Ureter (tissue), 1 donor: Measurements from ENCODE around the gene SPRR3. TPM values are rescaled to one million over a fixed set of nuclear protein-coding genes. Genes with fewer than 3 reads are reported as not detected.
A peak's percentile ranks its signal among the peaks of the same experiment; 100 is the strongest.
"Not testable (repeated sequence)": the region's sequence is repeated elsewhere in the genome, so short reads cannot be mapped to it uniquely, and the experiment has no call there.

Source experiments
- DNase-seq: peaks from one replicate; pipeline ENCODE4 v3.0.0-alpha.2; 2020; ENCODE audit warnings: low spot score
- total RNA-seq: library from RNA; stranded (reverse); gene quantifications from one replicate; pipeline ENCODE4 v1.2.4, GENCODE V29; 2023
- donor health status: DM: yes; HTN: yes; CAD: no.

SPRR3 gene
- total RNA-seq, 1 donor from 2014 or later = 79.0 TPM

DNA sequence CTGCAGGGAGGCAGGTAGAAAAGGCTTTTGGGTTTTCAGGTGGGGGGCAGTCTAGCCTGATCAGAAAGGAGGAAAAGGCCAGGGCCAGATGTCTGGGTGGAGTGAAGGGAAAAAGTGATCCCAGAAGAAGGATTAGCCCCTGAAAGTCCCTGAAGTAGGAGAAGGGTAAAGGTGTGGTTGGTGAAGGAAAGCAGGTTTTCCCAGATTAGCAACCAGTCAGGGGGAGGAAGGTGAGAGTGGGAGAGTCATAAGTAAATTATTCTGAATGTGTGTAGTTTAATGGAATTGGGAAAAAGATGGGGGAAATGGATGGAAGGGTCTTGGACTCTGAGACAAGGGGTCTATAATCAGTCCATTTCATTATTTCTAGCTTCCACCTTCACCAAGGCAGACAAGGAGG, 18.3 kb upstream of the SPRR3 start:
- no peak for DNase-seq

DNA sequence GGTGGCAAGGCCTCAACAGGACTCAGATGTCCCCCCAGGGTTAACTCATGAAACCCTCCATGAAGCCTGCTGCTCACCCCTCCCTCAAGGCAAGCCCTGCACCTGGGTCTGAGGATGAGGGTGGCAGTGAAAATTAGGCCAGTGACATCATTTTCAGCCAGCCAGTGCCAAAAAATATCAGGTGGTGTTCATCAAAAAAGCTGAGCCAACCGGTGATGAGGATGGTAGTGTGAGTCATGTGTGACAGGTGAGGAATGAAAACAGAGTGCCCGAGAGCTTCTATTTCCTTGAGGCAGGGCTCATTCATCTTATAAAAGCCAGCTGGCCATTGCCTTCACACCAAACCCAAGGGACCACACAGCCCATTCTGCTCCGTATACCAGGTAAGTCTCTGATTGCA, 17.8 kb upstream of the SPRR3 start, which contains the start of gene SPRR1A:
Gene SPRR1A (plus strand): TSS at position 339 of the 400 bp plus-strand sequence. CDS start 1,150 bp downstream, outside the sequence.
- DNase-seq = peak; percentile 61

DNA sequence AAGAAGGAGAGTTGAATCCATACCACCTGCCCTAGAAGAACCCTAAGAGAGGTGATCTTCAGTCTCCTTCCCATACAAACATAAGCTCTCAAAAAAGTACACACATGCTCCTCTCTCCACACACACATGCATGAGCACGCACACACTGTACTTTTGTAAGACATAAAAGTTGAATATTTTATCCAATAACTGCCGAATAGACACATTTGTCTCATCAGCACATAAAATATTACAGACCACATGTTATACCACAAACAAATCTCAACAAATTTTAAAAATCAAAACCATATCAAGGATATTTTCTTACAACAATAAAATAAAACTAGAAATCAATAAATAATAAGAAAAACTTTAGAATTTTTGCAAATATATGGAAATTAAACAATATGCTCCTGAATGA, 15.0 kb upstream of the SPRR3 start:
- no peak for DNase-seq

GRCh38 chr1:152993186-152993585, 8.4 kb upstream of the SPRR3 start:
- no peak for DNase-seq

GRCh38 chr1:152995842-152996241, 5.7 kb upstream of the SPRR3 start:
- no peak for DNase-seq

DNA sequence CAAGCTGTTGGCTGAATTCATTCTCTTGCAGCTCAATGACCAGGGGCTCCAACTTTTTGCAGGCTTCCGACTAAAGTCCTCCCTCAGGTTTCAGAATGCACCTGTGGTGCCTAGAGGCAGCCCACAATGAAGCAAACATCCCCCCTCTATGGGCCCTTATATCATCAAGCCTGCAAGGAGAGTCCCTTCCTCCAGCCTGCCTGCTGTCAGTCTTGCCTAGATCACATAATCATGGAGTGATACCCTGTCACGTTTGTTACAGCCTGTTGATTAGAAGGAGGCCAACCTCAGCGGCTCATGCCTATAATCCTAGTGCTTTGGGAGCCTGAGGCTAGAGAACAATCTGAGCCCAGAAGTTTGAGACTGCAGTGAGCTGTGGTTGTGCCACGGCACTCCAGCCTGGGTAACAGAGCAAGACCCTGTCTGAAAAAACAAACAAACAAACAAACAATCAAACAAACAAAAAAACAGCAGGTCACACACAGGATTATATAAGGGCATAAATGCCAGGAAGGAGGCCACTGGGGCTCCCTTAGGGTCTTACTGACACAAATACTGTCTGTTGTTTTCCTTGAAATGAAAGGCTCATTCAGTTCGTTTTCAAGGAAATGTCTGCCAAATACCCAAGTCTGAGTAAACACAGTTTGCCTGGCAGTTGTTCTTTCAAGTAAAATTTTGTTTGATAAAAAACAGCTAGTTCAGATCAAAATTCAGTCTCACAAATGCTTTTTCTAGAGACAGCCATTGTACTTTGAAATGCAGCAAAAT, 4.7 kb upstream of the SPRR3 start:
- no peak for DNase-seq

DNA sequence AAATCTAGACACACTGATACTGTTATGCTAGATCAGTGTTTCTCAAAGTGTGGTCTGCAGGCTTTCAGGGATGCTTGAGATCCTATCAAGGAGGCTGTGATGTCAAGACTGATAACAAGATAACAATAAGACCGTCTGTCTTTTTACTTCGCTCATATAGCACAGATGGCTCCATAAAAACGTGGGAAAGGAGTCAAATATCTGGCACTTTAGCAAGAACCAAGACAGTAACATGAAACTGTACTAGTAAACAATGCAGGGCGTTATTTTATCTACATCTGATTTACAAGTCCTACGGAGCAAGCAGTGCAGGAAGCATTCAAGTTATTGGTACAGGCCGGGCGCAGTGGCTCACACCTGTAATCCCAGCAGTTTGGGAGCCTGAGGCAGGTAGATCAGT, 3.6 kb upstream of the SPRR3 start:
- DNase-seq = no peak

DNA sequence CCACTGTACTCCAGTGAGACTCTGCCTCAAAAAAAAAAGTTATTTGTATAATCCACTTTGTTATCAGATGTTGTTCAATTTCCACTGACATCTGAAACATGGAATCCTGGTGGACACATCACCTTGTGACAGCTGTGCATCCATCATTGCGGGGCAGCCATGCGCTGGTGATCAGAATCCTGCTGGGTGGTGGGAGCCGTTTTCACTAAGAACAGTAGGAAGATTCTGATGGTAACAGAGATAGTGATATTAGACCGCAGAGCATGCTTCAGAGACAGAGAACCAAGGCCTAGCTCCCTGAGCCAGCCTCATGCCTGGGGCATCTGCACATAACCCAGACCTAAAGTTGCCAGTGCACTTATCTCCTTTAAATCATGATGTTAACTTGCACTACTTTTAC, 3.1 kb upstream of the SPRR3 start:
- DNase-seq = no peak

- no peak for DNase-seq
Observed at GRCh38 chr1:152999818-153000217, 1.7 kb upstream of the SPRR3 start.

- no peak for DNase-seq
Observed at GRCh38 chr1:153000294-153000693, 1.3 kb upstream of the SPRR3 start.

DNA sequence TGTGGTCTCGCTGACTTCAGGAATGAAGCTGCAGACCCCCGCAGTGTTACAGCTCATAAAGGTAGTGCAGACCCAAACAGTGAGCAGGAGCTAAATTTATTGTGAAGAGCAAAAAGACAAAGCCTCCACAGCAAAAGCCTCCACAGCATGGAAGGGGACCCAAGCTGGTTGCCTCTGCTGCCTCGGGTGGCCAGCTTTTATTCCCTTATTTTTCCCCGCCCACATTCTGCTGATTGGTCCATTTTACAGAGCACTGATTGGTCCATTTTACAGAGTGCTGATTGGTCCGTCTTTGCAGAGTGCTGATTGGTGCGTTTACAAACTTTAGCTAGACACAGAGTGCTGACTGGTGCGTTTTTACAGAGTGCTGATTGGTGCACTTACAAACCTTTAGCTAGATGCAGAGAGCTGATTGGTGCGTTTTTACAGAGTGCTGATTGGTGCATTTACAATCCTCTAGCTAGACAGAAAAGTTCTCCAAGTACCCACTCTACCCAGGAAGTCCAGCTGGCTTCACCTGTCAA, 9.7 kb downstream of the SPRR3 start:
- not testable (repeated sequence) for DNase-seq

DNA sequence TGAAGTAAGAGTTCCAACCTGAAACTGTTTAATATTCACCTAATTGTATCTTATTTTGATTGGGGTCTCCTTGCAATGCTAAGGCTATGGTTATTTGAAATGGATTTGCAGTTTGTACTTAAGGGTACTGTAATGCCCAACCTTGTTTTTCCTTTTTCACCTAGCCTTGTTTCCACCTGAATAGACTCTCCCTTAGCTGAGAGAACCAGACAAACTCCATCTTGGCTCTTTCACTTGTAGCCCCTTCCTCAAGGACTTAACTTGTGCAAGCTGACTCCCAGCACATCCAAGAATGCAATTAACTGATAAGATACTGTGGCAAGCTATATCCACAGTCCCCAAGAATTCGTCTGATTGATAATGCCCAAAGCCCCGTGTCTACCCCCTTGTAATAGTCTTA, 20.3 kb downstream of the SPRR3 start:
- not testable (repeated sequence) for DNase-seq

GRCh38 chr1:153022340-153022739, 20.8 kb downstream of the SPRR3 start:
- DNase-seq = not testable (repeated sequence)

DNA sequence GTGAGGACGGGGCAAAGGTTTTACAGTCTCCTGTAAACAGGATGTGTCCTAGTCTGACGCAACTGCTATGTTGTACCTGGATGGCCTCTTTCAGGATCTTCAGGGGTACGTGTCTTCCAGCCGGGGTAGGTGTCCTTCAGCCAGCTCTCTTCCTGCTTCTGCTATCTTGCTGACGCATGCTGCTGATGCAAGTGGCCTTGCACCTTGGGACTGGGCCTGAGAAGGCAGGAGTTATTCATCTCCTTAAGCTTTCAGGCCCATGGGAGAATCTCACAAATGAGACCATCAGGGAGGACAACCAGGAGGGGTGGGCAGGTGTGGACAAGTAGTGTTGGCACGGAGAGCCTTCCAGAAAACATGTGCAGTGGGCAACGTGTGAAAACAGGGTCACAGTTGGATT, 21.6 kb downstream of the SPRR3 start:
- no peak for DNase-seq

DNA sequence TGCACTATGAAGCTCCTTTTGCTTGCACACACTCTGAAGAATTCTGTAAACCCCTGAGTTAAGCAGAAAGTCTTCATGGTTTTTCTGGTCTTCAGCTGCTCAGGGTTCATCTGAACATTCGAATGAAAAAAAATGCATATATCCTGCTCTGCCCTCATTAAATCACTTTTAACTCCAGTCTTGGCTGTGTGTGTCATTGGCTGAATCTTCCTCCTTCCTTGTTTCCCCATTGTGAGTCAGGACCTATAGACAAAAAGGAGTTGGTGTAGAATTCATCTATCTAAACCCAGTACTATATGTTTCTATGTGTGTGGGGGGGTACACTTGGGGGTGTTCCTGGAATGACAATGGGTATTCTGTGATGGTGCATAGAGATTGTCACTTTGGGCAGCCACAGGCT, 22.9 kb downstream of the SPRR3 start:
- no peak for DNase-seq

GRCh38 chr1:153025797-153026196, 24.2 kb downstream of the SPRR3 start:
- no peak for DNase-seq

DNA sequence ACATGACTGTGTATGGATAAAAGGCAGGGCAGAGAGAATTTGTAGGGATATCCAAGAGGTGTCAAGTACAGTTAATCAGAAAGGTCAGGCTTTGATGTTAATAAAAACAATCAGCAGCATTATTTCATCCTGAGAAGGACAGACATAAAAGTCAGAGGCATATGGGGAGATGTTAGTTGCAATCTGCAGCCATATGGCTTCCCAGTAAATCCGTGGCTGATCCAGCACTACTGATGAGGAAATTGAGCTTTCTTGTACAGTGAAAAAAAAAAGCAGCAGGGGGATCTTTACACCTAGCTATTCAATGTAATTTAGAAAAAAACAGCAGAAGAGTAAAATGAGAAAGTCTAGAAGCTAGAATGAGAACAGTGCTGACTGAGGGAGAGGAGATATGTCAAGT, 27.2 kb downstream of the SPRR3 start:
- no peak for DNase-seq

GRCh38 chr1:153030895-153031294, 29.3 kb downstream of the SPRR3 start, which contains the start of gene SPRR1B:
TSS of gene SPRR1B (plus strand) at chr1:153031203. CDS start at chr1:153032346, 1,143 bp downstream.
- no peak for DNase-seq

GRCh38 chr1:153032073-153032472, 30.5 kb downstream of the SPRR3 start:
- no peak for DNase-seq

- no peak for DNase-seq
Observed at GRCh38 chr1:153032677-153033308, 31.2 kb downstream of the SPRR3 start.

- DNase-seq = no peak
Observed at GRCh38 chr1:153035211-153035610, 33.7 kb downstream of the SPRR3 start.

DNA sequence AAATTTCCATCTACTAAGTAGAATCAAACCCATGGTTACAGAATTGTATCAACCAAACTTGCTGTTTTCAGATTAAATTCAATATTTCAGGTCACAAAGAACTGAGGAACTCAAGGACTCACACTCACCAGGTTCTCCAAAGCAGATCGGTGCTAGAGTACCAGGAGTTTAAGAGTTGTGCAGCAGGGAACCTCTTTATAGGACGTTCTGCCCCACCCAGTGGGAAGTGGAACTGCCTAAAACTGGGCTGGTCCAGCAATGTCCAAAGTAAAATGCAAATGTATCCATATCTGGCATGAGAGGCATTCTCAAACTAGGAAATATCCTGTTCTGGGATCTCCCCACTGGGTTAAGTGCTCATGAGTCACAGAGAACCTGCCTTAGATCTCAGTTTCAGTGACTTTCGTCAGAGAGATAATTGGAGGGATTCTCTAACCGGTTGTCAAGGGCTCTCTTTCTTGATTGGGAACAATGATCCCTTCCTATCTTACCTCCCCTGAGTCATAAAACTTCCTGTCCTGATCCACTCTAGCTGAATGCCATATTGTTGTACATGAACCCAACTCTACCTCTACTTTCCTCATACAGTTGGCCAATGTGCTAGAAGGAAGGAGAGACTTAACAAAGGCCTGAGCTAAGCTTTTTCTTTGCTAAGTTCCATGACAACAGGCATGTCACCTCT, 39.5 kb downstream of the SPRR3 start, which contains the start of gene SPRR2D:
Gene SPRR2D (minus strand): TSS at position 171 of the 682 bp plus-strand sequence. CDS start 774 bp downstream, outside the sequence.
- no peak for DNase-seq
